ENCODE results near the gene PSMF1. TPM values are rescaled to one million over a fixed set of nuclear protein-coding genes. Genes with fewer than 3 reads are reported as not detected.

PSMF1 gene
- total and polyA plus RNA-seq, 2 donors (not counting 3 experiments of a cell fraction or from before 2014, with no cell fraction given): 142 to 354 TPM

DNA sequence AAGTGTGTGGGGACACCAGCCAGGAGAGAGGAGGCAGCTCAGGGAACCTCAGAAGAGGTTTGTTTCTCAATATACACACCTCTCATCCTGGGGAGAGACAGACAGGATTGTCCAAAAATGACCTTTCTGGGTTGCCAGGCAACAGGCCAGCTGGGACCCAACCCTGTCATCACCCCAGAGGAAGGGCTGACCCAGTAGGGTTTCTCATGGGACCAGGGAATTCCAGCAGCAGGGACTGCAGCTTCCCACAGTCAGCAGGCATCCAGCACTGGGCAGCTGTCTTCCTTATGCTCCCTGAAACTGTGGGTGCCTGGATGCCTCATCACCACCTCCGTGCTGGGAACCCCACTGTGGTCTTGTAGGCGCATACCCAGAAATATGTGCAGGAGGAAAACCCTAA, 86.2 kb downstream of the PSMF1 start:
- peaks cover 10 to 25% of the 10 kb centered on the region in 2 experiments for H3K27me3 ChIP-seq (ENCODE audit: control insufficient read depth in 2 of 2, insufficient read depth in 2 of 2, low read length in 2 of 2)
- no TSS peak for BruUV-seq (replicated peaks)
- H3K9me1 ChIP-seq (replicated peaks; ENCODE audit: control insufficient read depth, extremely low read depth, insufficient read depth, low read length): no peaks in the 10 kb centered on the region
- H3K4me2 ChIP-seq (ENCODE audit: insufficient read depth, low read length): no peak overlapping the region
- no peak overlapping the region for H2AFZ ChIP-seq (ENCODE audit: low read depth, low read length)
- dilution Hi-C loops (cut with MboI; ENCODE audit: extremely low pct_ligation_motif_present, low sequenced_read_pairs): no loop called here
- FAIRE-seq (no peak), DNase-seq (ENCODE audit: low read depth, low spot score) (no peak)
- H3K9ac ChIP-seq (replicated peaks; ENCODE audit: extremely low read depth, insufficient read depth, low read length): no peak overlapping the region
- H4K20me1 ChIP-seq (replicated peaks; ENCODE audit: control insufficient read depth, extremely low read depth, insufficient read depth, low read length): no peaks in the 10 kb centered on the region
- H3K9me3 ChIP-seq (replicated peaks; ENCODE audit: control insufficient read depth, insufficient read depth, low read length): no peaks in the 10 kb centered on the region
- ChIA-PET CTCF (interaction anchor here (2.7 kb wide), 1 partner anchor 299 kb away, joined by 16 read pairs; no protein-coding TSS in a partner anchor), POLR2A (no interaction called here)
- H3K79me2 ChIP-seq (ENCODE audit: control insufficient read depth, insufficient read depth, low read length): no peaks in the 10 kb centered on the region
- TF ChIP-seq FOS (IDR thresholded peaks at IDR 0.05; ENCODE audit: borderline replicate concordance, insufficient read depth, low read length) (no peak), EZH2 (IDR thresholded peaks at IDR 0.05; ENCODE audit: borderline replicate concordance, low read depth, low read length, severe bottlenecking) (no peak), POLR2A (IDR thresholded peaks at IDR 0.05; ENCODE audit: low read depth, low read length) (no peak), JUN (IDR thresholded peaks at IDR 0.05; ENCODE audit: borderline replicate concordance, insufficient read depth, insufficient read length, low read depth) (no peak)
- TF ChIP-seq, protein P1, sequence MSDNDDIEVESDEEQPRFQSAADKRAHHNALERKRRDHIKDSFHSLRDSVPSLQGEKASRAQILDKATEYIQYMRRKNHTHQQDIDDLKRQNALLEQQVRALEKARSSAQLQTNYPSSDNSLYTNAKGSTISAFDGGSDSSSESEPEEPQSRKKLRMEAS (IDR thresholded peaks at IDR 0.05; ENCODE audit: insufficient read depth, insufficient read length): no peak
- H3K27ac ChIP-seq (ENCODE audit: insufficient read depth, low read depth, low read length): no peak overlapping the region
- H3K4me1 ChIP-seq (ENCODE audit: control insufficient read depth, extremely low read depth, insufficient read depth, low read length): no peaks in the 10 kb centered on the region
- intact Hi-C loops (cut with micrococcal nuclease): no loop called here
- H3K4me3 ChIP-seq (replicated peaks in 1 of 3; ENCODE audit: insufficient read depth in 1 of 3, low read depth in 1 of 3, low read length in 3 of 3): no peak overlapping the region
- no peaks in the 10 kb centered on the region for H3K36me3 ChIP-seq (ENCODE audit: control insufficient read depth in 2 of 2, extremely low read depth in 1 of 2, insufficient read depth in 2 of 2, low read length in 2 of 2)

DNA sequence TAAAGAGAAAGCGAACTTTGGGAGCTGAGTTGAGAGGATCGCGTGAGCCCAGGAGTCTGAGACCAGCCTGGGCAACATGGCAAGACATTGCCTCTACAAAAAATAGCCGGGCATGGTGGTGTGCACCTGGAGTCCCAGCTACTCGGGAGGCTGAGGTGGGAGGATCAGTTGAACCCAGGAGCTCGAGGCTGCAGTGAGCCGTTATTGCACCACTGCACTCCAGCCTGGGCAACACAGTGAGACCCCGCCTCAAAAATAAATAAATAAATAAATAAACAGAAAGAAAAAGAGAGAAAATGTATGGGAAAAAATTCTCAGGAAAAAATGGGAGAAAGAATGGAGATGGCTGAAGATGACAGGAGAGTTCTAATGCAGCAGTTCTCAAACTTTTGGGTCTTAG, 87.4 kb downstream of the PSMF1 start:
- dilution Hi-C loops (cut with MboI; ENCODE audit: extremely low pct_ligation_motif_present, low sequenced_read_pairs) (no loop called here), intact Hi-C loops (cut with micrococcal nuclease) (no loop called here)
- CTCF ChIA-PET: interaction anchor here (2.7 kb wide), 1 partner anchor 298 kb away, joined by 16 read pairs; no protein-coding TSS in a partner anchor

More for the DNA sequence above, 87.4 kb downstream of the PSMF1 start:
- TF ChIP-seq, protein P1 (IDR thresholded peaks at IDR 0.05; ENCODE audit: insufficient read depth, insufficient read length): no peak
- TF ChIP-seq FOS (IDR thresholded peaks at IDR 0.05; ENCODE audit: borderline replicate concordance, insufficient read depth, low read length): no peak
- Histone ChIP-seq H3K27ac (ENCODE audit: insufficient read depth, low read depth, low read length) (no peak overlapping the region), H3K27me3 (ENCODE audit: control insufficient read depth in 2 of 2, insufficient read depth in 2 of 2, low read length in 2 of 2) (peaks cover 13 to 33% of the 10 kb centered on the region in 2 experiments), H3K79me2 (ENCODE audit: control insufficient read depth, insufficient read depth, low read length) (no peaks in the 10 kb centered on the region), H3K9me1 (replicated peaks; ENCODE audit: control insufficient read depth, extremely low read depth, insufficient read depth, low read length) (no peaks in the 10 kb centered on the region), H3K36me3 (ENCODE audit: control insufficient read depth in 2 of 2, extremely low read depth in 1 of 2, insufficient read depth in 2 of 2, low read length in 2 of 2) (no peaks in the 10 kb centered on the region), H3K9ac (replicated peaks; ENCODE audit: extremely low read depth, insufficient read depth, low read length) (no peak overlapping the region), H2AFZ (ENCODE audit: low read depth, low read length) (no peak overlapping the region), H3K4me2 (ENCODE audit: insufficient read depth, low read length) (no peak overlapping the region), H3K9me3 (replicated peaks; ENCODE audit: control insufficient read depth, insufficient read depth, low read length) (no peaks in the 10 kb centered on the region), H3K4me1 (ENCODE audit: control insufficient read depth, extremely low read depth, insufficient read depth, low read length) (no peaks in the 10 kb centered on the region), H4K20me1 (replicated peaks; ENCODE audit: control insufficient read depth, extremely low read depth, insufficient read depth, low read length) (no peaks in the 10 kb centered on the region), H3K4me3 (replicated peaks in 1 of 3; ENCODE audit: insufficient read depth in 1 of 3, low read depth in 1 of 3, low read length in 3 of 3) (no peak overlapping the region)
- DNase-seq (ENCODE audit: low read depth, low spot score) (no peak), FAIRE-seq (no peak)
- POLR2A ChIA-PET: no interaction called here
- no TSS peak for BruUV-seq (replicated peaks)

Data from endothelial cell of umbilical vein (primary cell).